HG03521 (cell line): ENCODE results near the gene AQP9.

Experiments
- ATAC-seq: cut with Tn5 transposase; IDR thresholded peaks from one replicate; pipeline ENCODE4 v1.9.1; 2021; ENCODE audit warnings: mild to moderate bottlenecking, moderate library complexity; ENCODE audit not compliant: unreplicated experiment

The AQP9 gene

GRCh38 chr15:58223432-58223831, 85.3 kb downstream of the AQP9 start:
- ATAC-seq: no peak

- ATAC-seq: no peak
These were observed 85.9 kb downstream of the AQP9 start for GRCh38 chr15:58224068-58224467.

GRCh38 chr15:58227706-58228543, 89.7 kb downstream of the AQP9 start:
- ATAC-seq: no peak

- ATAC-seq: no peak
These were observed 90.5 kb downstream of the AQP9 start for GRCh38 chr15:58228718-58229117.

- ATAC-seq: no peak
These were observed 91.2 kb downstream of the AQP9 start for GRCh38 chr15:58229297-58229768.

- ATAC-seq: no peak
These were observed 94.3 kb downstream of the AQP9 start for GRCh38 chr15:58232281-58233065.

- ATAC-seq: no peak
These were observed 95.2 kb downstream of the AQP9 start for GRCh38 chr15:58233341-58233740.
